ENCODE data around the gene HVCN1.

DNA sequence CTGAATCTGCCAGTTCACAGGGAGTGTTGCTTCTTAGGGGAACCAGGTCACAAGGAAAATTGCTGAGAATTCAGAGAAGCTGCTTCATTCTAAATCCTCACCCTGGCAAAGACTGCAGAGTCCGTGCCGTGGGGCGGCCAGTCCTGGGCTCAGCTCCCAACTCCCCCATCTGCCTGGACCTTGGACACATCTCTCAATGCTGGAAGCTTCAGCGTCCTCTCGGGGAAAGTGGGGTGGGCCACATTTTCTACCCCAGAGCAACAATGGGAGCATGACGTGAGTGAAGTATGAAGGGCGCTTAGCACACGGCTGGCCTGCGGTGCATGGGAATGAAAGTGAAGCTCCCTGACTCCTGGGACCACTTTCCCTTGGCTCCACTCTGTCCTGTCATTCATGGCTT is 31.2 kb downstream of the HVCN1 start:
- TF ChIP-seq CTCF (conservative IDR thresholded peaks at IDR 0.05; ENCODE audit: low read depth, low read length) = no peak
- no peak for TF ChIP-seq EZH2 (IDR thresholded peaks at IDR 0.05; ENCODE audit: low read length, unreplicated experiment)
- no peak for TF ChIP-seq EZH2phosphoT487 (IDR thresholded peaks at IDR 0.05; ENCODE audit: borderline replicate concordance, low read length)
